ENCODE data around the gene FBXL14.

DNA sequence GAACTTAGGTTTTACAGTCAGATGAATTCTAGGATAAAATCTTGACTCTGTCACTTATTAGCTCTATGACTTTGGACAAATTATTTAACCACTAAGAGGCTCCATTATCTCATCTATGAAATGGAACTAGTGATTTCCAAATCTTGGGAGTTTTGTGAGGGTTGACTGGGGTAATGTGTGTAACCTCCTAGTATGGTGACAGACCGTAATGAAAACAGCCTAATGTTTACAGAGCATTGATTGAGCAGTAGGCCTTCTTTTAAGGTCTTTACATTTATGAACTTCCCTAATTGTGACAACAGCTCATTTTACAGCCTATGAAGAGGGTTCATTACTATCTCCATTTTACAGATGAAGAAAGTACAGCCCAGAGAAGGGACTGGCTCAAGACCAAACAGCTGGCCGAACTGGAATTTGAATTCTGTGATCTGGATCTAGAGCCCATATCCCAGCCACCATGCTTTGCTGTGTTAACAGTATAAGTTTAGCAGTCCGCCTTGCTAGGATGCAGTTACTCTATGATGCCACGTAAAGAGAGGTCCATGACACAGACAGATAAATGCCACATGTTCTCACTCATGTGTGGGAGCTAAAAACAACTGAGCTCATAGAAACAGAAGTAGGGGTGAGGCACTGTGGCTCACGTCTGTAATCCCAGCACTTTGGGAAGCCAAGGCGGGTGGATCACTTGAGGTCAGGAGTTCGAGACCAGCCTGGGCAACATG lies 9.1 kb upstream of the FBXL14 start:
- TF ChIP-seq, protein P1, sequence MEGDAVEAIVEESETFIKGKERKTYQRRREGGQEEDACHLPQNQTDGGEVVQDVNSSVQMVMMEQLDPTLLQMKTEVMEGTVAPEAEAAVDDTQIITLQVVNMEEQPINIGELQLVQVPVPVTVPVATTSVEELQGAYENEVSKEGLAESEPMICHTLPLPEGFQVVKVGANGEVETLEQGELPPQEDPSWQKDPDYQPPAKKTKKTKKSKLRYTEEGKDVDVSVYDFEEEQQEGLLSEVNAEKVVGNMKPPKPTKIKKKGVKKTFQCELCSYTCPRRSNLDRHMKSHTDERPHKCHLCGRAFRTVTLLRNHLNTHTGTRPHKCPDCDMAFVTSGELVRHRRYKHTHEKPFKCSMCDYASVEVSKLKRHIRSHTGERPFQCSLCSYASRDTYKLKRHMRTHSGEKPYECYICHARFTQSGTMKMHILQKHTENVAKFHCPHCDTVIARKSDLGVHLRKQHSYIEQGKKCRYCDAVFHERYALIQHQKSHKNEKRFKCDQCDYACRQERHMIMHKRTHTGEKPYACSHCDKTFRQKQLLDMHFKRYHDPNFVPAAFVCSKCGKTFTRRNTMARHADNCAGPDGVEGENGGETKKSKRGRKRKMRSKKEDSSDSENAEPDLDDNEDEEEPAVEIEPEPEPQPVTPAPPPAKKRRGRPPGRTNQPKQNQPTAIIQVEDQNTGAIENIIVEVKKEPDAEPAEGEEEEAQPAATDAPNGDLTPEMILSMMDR (IDR thresholded peaks at IDR 0.05 in 8 of 11, conservative IDR thresholded peaks at IDR 0.05 in 3 of 11): no peak
- no peak for TF ChIP-seq POLR2A (IDR thresholded peaks at IDR 0.05)
